ENCODE data around the gene TMCC1. TPM values are rescaled to one million over a fixed set of nuclear protein-coding genes. Genes with fewer than 3 reads are reported as not detected.
"Not testable (repeated sequence)": the region's sequence is repeated elsewhere in the genome, so short reads cannot be mapped to it uniquely, and the experiment has no call there.

Gene TMCC1
- total RNA-seq, 1 donor from 2014 or later = 16.7 TPM

- H3K36me3 ChIP-seq = no peaks in the 10 kb centered on the region
- intact Hi-C loops (cut with DNase I) = no loop called here
- peaks cover 17% of the 10 kb centered on the region for H3K4me1 ChIP-seq
- TF ChIP-seq POLR2AphosphoS5 (IDR thresholded peaks at IDR 0.05; ENCODE audit: insufficient read depth in 1 of 2, low read depth in 1 of 2) (no peak), POLR2A (IDR thresholded peaks at IDR 0.05) (no peak), CTCF (IDR thresholded peaks at IDR 0.05) (no peak)
- no peaks in the 10 kb centered on the region for H3K27me3 ChIP-seq
- H3K27ac ChIP-seq = no peak overlapping the region
- no peak overlapping the region for H3K4me3 ChIP-seq
- DNase-seq (ENCODE audit: extremely low spot score in 2 of 2) = no peak
- no peaks in the 10 kb centered on the region for H3K9me3 ChIP-seq
Measured at GRCh38 chr3:129648391-129648790, 245.1 kb downstream of the TMCC1 start.

GRCh38 chr3:129645286-129645685, 248.2 kb downstream of the TMCC1 start:
- intact Hi-C loops (cut with DNase I) = no loop called here
- no peaks in the 10 kb centered on the region for H3K9me3 ChIP-seq
- H3K27me3 ChIP-seq = no peaks in the 10 kb centered on the region
- H3K4me1 ChIP-seq = no peaks in the 10 kb centered on the region
- no peak overlapping the region for H3K27ac ChIP-seq
- H3K36me3 ChIP-seq = no peaks in the 10 kb centered on the region
- no peak overlapping the region for H3K4me3 ChIP-seq
- DNase-seq (ENCODE audit: extremely low spot score in 2 of 2) = no peak
- TF ChIP-seq POLR2AphosphoS5 (IDR thresholded peaks at IDR 0.05; ENCODE audit: insufficient read depth in 1 of 2, low read depth in 1 of 2) (no peak), POLR2A (IDR thresholded peaks at IDR 0.05) (no peak), CTCF (IDR thresholded peaks at IDR 0.05) (no peak)

GRCh38 chr3:129644836-129645235, 248.7 kb downstream of the TMCC1 start:
- H3K4me1 ChIP-seq = no peaks in the 10 kb centered on the region
- H3K9me3 ChIP-seq = no peaks in the 10 kb centered on the region
- H3K36me3 ChIP-seq = no peaks in the 10 kb centered on the region
- no peak for DNase-seq (ENCODE audit: extremely low spot score in 2 of 2)
- H3K4me3 ChIP-seq = no peak overlapping the region
- intact Hi-C loops (cut with DNase I) = no loop called here
- H3K27me3 ChIP-seq = no peaks in the 10 kb centered on the region
- no peak overlapping the region for H3K27ac ChIP-seq
- TF ChIP-seq POLR2AphosphoS5 (IDR thresholded peaks at IDR 0.05; ENCODE audit: insufficient read depth in 1 of 2, low read depth in 1 of 2) (no peak), CTCF (IDR thresholded peaks at IDR 0.05) (no peak), POLR2A (IDR thresholded peaks at IDR 0.05) (no peak)

GRCh38 chr3:129641567-129642260, 251.8 kb downstream of the TMCC1 start:
- intact Hi-C loops (cut with DNase I); H3K4me3 ChIP-seq; H3K27ac ChIP-seq; H3K27me3 ChIP-seq; H3K4me1 ChIP-seq; H3K9me3 ChIP-seq; H3K36me3 ChIP-seq; DNase-seq (ENCODE audit: extremely low spot score in 2 of 2): not testable (repeated sequence)

- DNase-seq (ENCODE audit: extremely low spot score in 2 of 2); H3K4me3 ChIP-seq; H3K9me3 ChIP-seq; H3K27ac ChIP-seq; H3K36me3 ChIP-seq; H3K4me1 ChIP-seq; H3K27me3 ChIP-seq; intact Hi-C loops (cut with DNase I): not testable (repeated sequence)
Measured at GRCh38 chr3:129640985-129641384, 252.5 kb downstream of the TMCC1 start.

- no peaks in the 10 kb centered on the region for H3K36me3 ChIP-seq
- no peak for DNase-seq (ENCODE audit: extremely low spot score in 2 of 2)
- H3K27me3 ChIP-seq = no peaks in the 10 kb centered on the region
- no peaks in the 10 kb centered on the region for H3K9me3 ChIP-seq
- H3K4me1 ChIP-seq = no peaks in the 10 kb centered on the region
- intact Hi-C loops (cut with DNase I) = no loop called here
- TF ChIP-seq POLR2A (IDR thresholded peaks at IDR 0.05) = no peak
- TF ChIP-seq POLR2AphosphoS5 (IDR thresholded peaks at IDR 0.05; ENCODE audit: insufficient read depth in 1 of 2, low read depth in 1 of 2) = no peak
- no peak for TF ChIP-seq CTCF (IDR thresholded peaks at IDR 0.05)
- H3K27ac ChIP-seq = no peak overlapping the region
- no peak overlapping the region for H3K4me3 ChIP-seq
Measured at GRCh38 chr3:129638481-129638880, 255.0 kb downstream of the TMCC1 start.
